CD14-positive monocyte (primary cell): Measurements from ENCODE around the gene WNT2. TPM values are rescaled to one million over a fixed set of nuclear protein-coding genes. Genes with fewer than 3 reads are reported as not detected.

ENCODE experiments used
- DNase-seq, 3 donors: peaks; one replicate each; pipeline ENCODE4 v3.0.0-alpha.2; 2011 to 2022
- H2AFZ ChIP-seq: 2 replicates; pipeline ENCODE4 v1.6.0; 2012; ENCODE audit warnings: mild to moderate bottlenecking, low read depth, low read length, inconsistent platforms; ENCODE audit not compliant: insufficient read depth, poor library complexity, severe bottlenecking
- H3K27ac ChIP-seq, 2 donors: 1 replicate in 1 of 2; 2 replicates in 1 of 2; pipeline ENCODE4 v1.5.1; 2012 to 2013; ENCODE audit warnings: low read length in 2 of 2, control low read depth in 1 of 2, inconsistent platforms in 1 of 2, low read depth in 1 of 2, mild to moderate bottlenecking in 1 of 2
- H3K27me3 ChIP-seq, 2 donors: one replicate each; pipeline versions ENCODE4 v1.6.0 to v1.6.1; 2011 to 2013; ENCODE audit warnings: low read length in 2 of 2; ENCODE audit not compliant: control insufficient read depth in 2 of 2, insufficient read depth in 2 of 2
- H3K36me3 ChIP-seq, 2 donors: replicated peaks in 1 of 2; 1 replicate in 1 of 2; 2 replicates in 1 of 2; pipeline versions ENCODE4 v1.5.1 to v1.6.1; 2012 to 2013; ENCODE audit warnings: low read length in 2 of 2, control low read depth in 1 of 2, inconsistent platforms in 1 of 2, mild to moderate bottlenecking in 1 of 2; ENCODE audit not compliant: insufficient read depth in 2 of 2, control insufficient read depth in 1 of 2
- H3K4me1 ChIP-seq, 2 donors: 1 replicate in 1 of 2; 2 replicates in 1 of 2; pipeline versions ENCODE4 v1.5.1 to v1.6.1; 2012 to 2013; ENCODE audit warnings: low read length in 2 of 2, control low read depth in 1 of 2, inconsistent platforms in 1 of 2, mild to moderate bottlenecking in 1 of 2, moderate library complexity in 1 of 2; ENCODE audit not compliant: insufficient read depth in 2 of 2, control insufficient read depth in 1 of 2
- H3K4me2 ChIP-seq: replicated peaks from 2 replicates; pipeline ENCODE3; 2012; ENCODE audit warnings: low read length, moderate library complexity, mild to moderate bottlenecking; ENCODE audit not compliant: poor library complexity, severe bottlenecking; ENCODE audit errors: extremely low read depth
- H3K4me3 ChIP-seq, 3 experiments: fragments of 200-600 bp in 1 of 3; sonication (generic) in 1 of 3; replicated peaks in 1 of 3; 1 replicate in 2 of 3; 2 replicates in 1 of 3; pipeline ENCODE4 v1.5.1; 2011 to 2013; ENCODE audit warnings: low read length in 3 of 3, mild to moderate bottlenecking in 3 of 3, control low read depth in 2 of 3, low read depth in 2 of 3, inconsistent platforms in 1 of 3, moderate library complexity in 1 of 3
- H3K79me2 ChIP-seq: 2 replicates; pipeline ENCODE4 v1.6.0; 2012; ENCODE audit warnings: mild to moderate bottlenecking, control low read depth, inconsistent platforms, low read length, moderate library complexity; ENCODE audit not compliant: insufficient read depth
- H3K9ac ChIP-seq: 2 replicates; pipeline ENCODE4 v1.6.0; 2017; ENCODE audit warnings: low read length, mild to moderate bottlenecking; ENCODE audit not compliant: insufficient read depth, poor library complexity, severe bottlenecking
- H3K9me3 ChIP-seq, 2 donors: replicated peaks in 1 of 2; 1 replicate in 1 of 2; 2 replicates in 1 of 2; pipeline versions ENCODE4 v1.5.1 to v1.6.1; 2012 to 2013; ENCODE audit warnings: low read length in 2 of 2, control low read depth in 1 of 2; ENCODE audit not compliant: control insufficient read depth in 1 of 2, insufficient read depth in 1 of 2
- H4K20me1 ChIP-seq: 2 replicates; pipeline ENCODE4 v1.6.0; 2012; ENCODE audit warnings: mild to moderate bottlenecking, low read length, control low read depth, moderate library complexity; ENCODE audit not compliant: insufficient read depth
- H3K27ac Mint-ChIP-seq, 7 donors: one replicate each; pipeline ENCODE4 v1.8.0; 2020; ENCODE audit warnings: mild to moderate bottlenecking in 7 of 7, mixed read lengths in 7 of 7, moderate library complexity in 6 of 7, inconsistent platforms in 2 of 7
- H3K27me3 Mint-ChIP-seq, 3 donors: one replicate each; pipeline ENCODE4 v1.8.0; 2021 to 2022; ENCODE audit warnings: low read depth in 3 of 3, mild to moderate bottlenecking in 3 of 3, mixed read lengths in 3 of 3, moderate library complexity in 3 of 3, inconsistent platforms in 1 of 3
- H3K36me3 Mint-ChIP-seq, 2 donors: one replicate each; pipeline ENCODE4 v1.8.0; 2020; ENCODE audit warnings: mixed read lengths in 2 of 2, inconsistent platforms in 1 of 2, mild to moderate bottlenecking in 1 of 2
- H3K4me1 Mint-ChIP-seq: one replicate; pipeline ENCODE4 v1.8.0; 2020; ENCODE audit warnings: mild to moderate bottlenecking, mixed read lengths
- H3K4me3 Mint-ChIP-seq, 2 donors: one replicate each; pipeline ENCODE4 v1.8.0; 2020; ENCODE audit warnings: mild to moderate bottlenecking in 2 of 2, mixed read lengths in 2 of 2, moderate library complexity in 1 of 2
- H3K9me3 Mint-ChIP-seq, 7 donors: one replicate each; pipeline ENCODE4 v1.8.0; 2020 to 2022; ENCODE audit warnings: mixed read lengths in 7 of 7, mild to moderate bottlenecking in 6 of 7, moderate library complexity in 6 of 7, inconsistent platforms in 2 of 7
- whole genome bisulfite sequencing: methylation state at CpG from one replicate; pipeline ENCODE4 v1.1.5; 2013; ENCODE audit warnings: missing lambda C conversion rate; ENCODE audit not compliant: insufficient coverage; 5-methylcytosine and 5-hydroxymethylcytosine counted together
- intact Hi-C, 2 donors: fragments of 100-400 bp; cut with micrococcal nuclease; formaldehyde crosslinking; loops; one replicate each; pipeline versions ENCODE4 v1.15.0 to v1.15.1; 2023
- polyA plus RNA-seq, 3 donors: library from polyadenylated mRNA; depleted of rRNA in 1 of 3; unstranded in 2 of 3; stranded (reverse) in 1 of 3; fragments of 300-500 nt in 2 of 3; fragments of >200 nt in 1 of 3; fragmentation: Illumina TruSeq in 2 of 3; gene quantifications; 1 replicate in 2 of 3; 2 replicates in 1 of 3; pipeline ENCODE4 v1.2.3, GENCODE V29; 2012 to 2021
- TF ChIP-seq, protein P1 (sequence below): fragments of 200-600 bp; IDR thresholded peaks from one replicate; pipeline ENCODE4 v1.8.0; 2022; ENCODE audit warnings: antibody characterized with exemption, mild to moderate bottlenecking

Gene WNT2
- polyA plus RNA-seq, 3 donors = not detected

DNA sequence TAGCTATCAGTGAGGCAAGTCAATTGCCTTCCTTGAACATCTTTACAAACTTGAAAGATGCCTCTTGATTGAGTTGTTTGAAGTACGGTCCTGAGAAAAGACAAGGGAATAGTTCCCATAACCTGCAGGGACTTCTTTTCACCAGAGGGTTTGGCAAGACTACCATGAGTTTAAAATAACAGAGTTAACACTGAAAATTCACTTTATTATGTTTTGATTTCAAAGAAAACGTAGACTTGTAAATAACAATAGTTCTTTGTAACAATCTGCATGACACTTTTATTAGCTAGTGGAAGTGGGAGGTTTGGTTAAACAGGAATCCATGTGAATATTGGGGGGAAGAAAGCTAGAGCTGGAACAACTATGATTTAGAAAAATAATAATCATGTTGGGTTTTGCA, 49.5 kb downstream of the WNT2 start:
- H3K9me3 ChIP-seq = no peaks in the 10 kb centered on the region
- no CpG with 5 or more reads among the region's 2 CpGs for WGBS
- intact Hi-C loops = no loop called here
- H2AFZ ChIP-seq = no peak overlapping the region
- TF ChIP-seq, protein P1, sequence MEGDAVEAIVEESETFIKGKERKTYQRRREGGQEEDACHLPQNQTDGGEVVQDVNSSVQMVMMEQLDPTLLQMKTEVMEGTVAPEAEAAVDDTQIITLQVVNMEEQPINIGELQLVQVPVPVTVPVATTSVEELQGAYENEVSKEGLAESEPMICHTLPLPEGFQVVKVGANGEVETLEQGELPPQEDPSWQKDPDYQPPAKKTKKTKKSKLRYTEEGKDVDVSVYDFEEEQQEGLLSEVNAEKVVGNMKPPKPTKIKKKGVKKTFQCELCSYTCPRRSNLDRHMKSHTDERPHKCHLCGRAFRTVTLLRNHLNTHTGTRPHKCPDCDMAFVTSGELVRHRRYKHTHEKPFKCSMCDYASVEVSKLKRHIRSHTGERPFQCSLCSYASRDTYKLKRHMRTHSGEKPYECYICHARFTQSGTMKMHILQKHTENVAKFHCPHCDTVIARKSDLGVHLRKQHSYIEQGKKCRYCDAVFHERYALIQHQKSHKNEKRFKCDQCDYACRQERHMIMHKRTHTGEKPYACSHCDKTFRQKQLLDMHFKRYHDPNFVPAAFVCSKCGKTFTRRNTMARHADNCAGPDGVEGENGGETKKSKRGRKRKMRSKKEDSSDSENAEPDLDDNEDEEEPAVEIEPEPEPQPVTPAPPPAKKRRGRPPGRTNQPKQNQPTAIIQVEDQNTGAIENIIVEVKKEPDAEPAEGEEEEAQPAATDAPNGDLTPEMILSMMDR = no peak
- no peak overlapping the region for H3K9ac ChIP-seq
- H3K4me2 ChIP-seq = no peak overlapping the region
- no peak overlapping the region for H3K27ac ChIP-seq
- Mint-ChIP-seq H3K4me1 (no peaks in the 10 kb centered on the region), H3K36me3 (no peaks in the 10 kb centered on the region), H3K4me3 (no peak overlapping the region), H3K9me3 (peaks cover 0 to 3% (median 0%) of the 10 kb centered on the region in 7 donors), H3K27me3 (peaks cover 1 to 3% (median 2%) of the 10 kb centered on the region in 3 donors), H3K27ac (no peak overlapping the region)
- no peaks in the 10 kb centered on the region for H3K27me3 ChIP-seq
- no peaks in the 10 kb centered on the region for H3K4me1 ChIP-seq
- H4K20me1 ChIP-seq = no peaks in the 10 kb centered on the region
- H3K4me3 ChIP-seq = no peak overlapping the region
- no peaks in the 10 kb centered on the region for H3K36me3 ChIP-seq
- DNase-seq = no peak
- no peaks in the 10 kb centered on the region for H3K79me2 ChIP-seq

DNA sequence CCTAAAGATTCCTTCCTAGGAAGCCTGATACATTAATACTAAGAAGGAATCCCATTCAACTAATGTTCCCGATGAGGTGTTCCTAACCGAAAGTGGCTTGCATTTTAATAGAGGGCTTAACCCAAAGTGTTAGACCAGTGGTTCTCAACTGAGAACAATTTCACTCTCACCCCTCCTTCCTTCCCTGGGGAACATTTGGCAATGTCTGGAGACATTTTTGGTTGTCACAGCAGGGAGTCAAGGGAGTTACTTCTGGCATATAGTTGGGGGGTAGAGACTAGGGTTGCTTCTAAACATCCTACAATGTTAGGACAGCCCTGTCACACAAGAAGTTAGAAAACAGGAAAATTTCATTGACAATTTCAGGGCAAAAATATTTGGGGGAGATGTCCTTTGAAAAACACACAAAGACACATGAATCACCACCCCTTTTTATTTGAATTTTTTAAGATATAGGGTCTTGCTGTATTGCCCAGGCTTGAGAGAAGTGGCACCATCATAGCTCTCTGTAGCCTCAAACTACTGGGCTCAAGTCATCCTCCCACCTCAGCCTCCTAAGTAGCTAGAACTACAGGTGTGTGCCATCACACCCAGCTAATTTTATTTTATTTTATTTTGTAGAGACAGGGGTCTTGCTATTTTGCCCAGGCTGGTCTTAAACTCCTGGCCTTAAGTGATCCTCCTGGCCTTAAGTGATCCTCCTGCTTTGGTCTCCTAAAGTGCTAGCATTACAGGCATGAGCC, 50.7 kb downstream of the WNT2 start:
- Mint-ChIP-seq H3K4me1 (no peaks in the 10 kb centered on the region), H3K4me3 (no peak overlapping the region), H3K27ac (no peak overlapping the region), H3K36me3 (no peaks in the 10 kb centered on the region), H3K9me3 (peaks cover 0 to 3% (median 0%) of the 10 kb centered on the region in 7 donors), H3K27me3 (peaks cover 1 to 3% (median 2%) of the 10 kb centered on the region in 3 donors)
- Histone ChIP-seq H3K27ac (no peak overlapping the region), H3K4me2 (no peak overlapping the region), H3K36me3 (no peaks in the 10 kb centered on the region), H3K9me3 (no peaks in the 10 kb centered on the region), H4K20me1 (no peaks in the 10 kb centered on the region), H3K9ac (no peak overlapping the region), H2AFZ (no peak overlapping the region), H3K4me3 (no peak overlapping the region), H3K79me2 (no peaks in the 10 kb centered on the region), H3K27me3 (no peaks in the 10 kb centered on the region), H3K4me1 (no peaks in the 10 kb centered on the region)
- intact Hi-C loops = no loop called here
- no CpG with 5 or more reads among the region's 2 CpGs for WGBS
- DNase-seq = no peak
- TF ChIP-seq, protein P1 = no peak
